ENCODE results near the gene RPL37.

Gene RPL37

DNA sequence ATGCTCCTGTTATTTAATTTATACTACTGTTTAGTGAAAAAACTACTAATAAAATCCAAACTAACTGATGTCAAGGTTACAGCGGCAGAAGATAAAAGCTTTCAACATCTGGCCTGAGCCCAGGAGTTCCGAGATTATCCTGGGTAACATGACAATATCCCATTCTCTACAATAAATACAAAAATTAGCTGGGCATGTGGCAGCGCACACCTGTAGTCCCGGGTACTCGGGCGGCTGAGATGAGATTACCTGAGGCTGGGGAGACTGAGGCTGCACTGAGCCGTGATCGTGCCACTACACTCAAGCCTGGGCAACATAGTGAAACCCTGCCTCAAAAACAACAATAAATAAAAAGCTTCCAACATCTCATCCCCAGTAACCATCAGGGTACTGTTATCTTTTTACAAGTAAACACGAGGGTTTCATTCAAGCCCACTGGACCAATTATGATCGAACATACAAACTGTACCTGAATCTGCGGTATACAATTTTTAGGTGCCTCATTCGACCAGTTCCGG is 1.3 kb downstream of the RPL37 start:
- no peak for DNase-seq (ENCODE audit: low read depth)
- H3K4me3 ChIP-seq (ENCODE audit: low read depth, low read length): peak overlapping the region; percentile 79
- TF ChIP-seq, protein P1, sequence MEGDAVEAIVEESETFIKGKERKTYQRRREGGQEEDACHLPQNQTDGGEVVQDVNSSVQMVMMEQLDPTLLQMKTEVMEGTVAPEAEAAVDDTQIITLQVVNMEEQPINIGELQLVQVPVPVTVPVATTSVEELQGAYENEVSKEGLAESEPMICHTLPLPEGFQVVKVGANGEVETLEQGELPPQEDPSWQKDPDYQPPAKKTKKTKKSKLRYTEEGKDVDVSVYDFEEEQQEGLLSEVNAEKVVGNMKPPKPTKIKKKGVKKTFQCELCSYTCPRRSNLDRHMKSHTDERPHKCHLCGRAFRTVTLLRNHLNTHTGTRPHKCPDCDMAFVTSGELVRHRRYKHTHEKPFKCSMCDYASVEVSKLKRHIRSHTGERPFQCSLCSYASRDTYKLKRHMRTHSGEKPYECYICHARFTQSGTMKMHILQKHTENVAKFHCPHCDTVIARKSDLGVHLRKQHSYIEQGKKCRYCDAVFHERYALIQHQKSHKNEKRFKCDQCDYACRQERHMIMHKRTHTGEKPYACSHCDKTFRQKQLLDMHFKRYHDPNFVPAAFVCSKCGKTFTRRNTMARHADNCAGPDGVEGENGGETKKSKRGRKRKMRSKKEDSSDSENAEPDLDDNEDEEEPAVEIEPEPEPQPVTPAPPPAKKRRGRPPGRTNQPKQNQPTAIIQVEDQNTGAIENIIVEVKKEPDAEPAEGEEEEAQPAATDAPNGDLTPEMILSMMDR (conservative IDR thresholded peaks at IDR 0.05; ENCODE audit: low read depth, low read length): no peak

DNA sequence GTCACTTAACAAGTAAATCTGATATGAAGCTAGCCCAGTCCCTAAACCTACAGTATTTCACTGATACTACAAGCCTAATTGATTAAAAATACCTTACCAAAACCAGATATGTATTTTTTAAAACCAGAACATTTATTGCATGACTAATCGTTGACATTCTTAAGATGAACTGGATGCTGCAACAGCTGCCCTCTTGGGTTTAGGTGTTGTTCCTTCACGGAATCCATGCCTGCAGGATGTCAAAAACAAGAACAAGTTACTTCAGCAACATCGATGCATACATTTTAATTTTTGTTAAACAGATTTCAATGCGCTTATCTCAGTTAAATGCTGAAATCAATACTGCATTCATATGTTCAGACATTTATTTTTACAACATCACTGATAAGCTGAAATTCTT is 2.7 kb downstream of the RPL37 start:
- no peak overlapping the region for H3K4me3 ChIP-seq (ENCODE audit: low read depth, low read length)
- peak; percentile 66 for DNase-seq (ENCODE audit: low read depth)
- TF ChIP-seq, protein P1 (conservative IDR thresholded peaks at IDR 0.05; ENCODE audit: low read depth, low read length): no peak

DNA sequence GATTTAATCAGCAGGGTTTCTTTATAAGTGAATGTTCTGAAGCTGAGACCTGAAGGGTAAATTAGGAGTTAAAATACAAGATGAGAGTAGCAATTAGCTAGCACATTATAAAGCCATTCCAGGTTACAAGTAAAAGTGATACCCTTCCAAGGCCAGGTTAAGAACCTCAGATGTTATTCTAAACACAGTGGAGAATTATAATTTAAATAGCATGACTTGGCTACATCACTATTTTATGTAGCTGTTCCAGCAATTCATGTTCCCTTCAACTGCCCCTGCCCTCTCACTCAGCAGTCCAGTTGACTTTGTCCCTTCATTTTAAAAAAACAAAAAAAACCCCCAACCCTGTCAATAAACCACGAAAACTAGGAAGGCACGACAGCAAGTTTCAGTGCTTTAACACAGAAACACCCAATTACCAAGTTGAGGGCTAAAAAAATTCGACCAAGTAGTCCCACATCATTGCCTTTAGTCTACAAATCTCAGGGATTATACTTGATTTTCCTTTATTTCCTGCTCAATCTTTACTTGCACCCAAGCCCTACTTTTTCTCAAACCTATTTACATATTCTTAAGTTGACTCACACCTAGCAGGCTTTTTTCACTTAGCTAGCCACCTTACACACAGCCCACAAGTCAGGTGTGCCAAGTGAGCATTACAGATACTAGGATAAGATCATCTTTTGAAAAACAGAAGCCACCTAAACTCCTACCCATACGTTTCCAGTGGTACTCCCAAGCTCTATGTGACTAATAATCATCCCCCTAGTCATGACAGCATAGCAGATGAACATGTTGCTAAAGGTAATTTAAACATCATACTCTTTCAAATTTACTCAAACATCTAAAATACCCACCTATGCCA is 3.4 kb downstream of the RPL37 start:
- no peak overlapping the region for H3K4me3 ChIP-seq (ENCODE audit: low read depth, low read length)
- TF ChIP-seq, protein P1 (conservative IDR thresholded peaks at IDR 0.05; ENCODE audit: low read depth, low read length): no peak
- no peak for DNase-seq (ENCODE audit: low read depth)

DNA sequence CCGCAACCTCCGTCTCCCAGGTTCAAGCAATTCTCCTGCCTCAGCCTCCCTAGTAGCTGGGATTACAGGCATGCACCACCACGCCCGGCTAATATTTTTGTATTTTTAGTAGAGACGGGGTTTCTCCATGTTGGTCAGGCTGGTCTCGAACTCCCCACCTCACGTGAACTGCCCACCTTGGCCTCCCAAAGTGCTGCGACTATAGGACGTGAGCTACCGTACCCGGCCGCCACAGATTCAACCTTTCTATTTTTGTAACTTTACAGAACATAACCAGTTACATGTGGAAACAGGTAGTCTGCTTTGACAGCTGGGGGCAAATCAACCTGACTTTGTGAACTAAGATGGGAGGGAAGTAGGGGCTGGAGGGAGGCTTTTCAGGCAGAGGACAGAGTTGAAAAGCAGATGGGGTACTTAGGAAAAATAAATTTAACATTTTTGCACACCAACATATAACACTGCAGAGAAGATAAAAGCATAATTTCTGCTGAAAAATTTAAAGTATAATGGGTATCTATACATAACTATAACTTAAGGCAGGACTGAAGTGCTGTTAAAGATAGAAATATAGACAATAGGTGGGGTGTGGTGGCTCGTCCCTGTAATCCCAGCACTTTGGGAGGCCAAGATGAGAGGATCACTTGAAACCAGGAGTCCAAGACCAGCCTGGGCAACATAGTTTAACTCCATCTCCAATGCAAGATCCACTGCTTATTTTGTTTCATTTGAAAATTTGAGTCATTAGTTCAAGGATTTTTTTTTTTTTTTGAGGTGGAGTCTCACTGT is 5.1 kb downstream of the RPL37 start:
- TF ChIP-seq, protein P1 (conservative IDR thresholded peaks at IDR 0.05; ENCODE audit: low read depth, low read length): no peak
- no peak overlapping the region for H3K4me3 ChIP-seq (ENCODE audit: low read depth, low read length)
- DNase-seq (ENCODE audit: low read depth): no peak

DNA sequence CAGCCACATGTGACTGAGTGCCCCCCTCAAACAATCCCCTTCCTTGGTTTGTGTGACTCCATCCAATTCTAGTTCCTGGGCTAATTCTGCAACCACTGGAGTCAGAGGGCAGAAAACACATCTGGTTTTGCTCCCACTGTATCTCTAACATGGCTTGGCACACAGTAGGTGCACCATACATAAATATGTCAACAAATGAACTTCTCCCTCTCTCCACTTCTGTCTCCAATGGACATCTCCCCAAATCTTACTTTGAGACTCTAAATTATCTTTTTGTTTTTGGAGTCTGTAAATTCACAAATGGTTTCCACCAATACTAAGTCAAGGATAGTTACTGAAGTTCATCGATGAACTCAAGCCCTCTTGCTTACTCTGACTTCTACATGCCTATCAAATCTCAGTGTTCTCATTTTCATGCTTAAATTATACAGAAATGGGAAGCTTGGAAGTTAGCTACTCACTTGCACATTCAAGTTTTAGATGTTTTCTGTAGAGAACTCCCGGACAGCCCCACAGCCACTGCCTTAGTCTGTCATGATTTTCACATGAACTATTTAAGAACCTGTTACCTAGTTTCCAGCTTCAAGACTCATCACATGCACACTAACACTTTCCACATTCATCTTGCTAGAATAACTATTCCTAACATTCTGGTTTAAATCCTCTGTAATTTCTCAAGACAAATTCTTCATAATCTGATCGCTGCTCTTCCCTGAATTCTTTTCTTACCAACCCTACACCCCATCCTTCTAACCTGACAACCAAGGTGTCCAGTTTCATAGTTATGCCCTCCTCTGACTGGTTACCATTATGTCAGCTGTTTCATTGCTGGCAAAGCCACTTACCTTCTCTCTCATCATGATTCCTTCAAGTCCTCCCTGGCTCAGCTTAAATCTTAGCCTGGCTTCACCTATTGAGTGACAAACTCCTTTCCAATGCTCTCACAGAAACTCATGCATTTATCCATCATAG is 6.0 kb downstream of the RPL37 start:
- TF ChIP-seq, protein P1 (conservative IDR thresholded peaks at IDR 0.05; ENCODE audit: low read depth, low read length): no peak
- DNase-seq (ENCODE audit: low read depth): no peak
- no peak overlapping the region for H3K4me3 ChIP-seq (ENCODE audit: low read depth, low read length)

DNA sequence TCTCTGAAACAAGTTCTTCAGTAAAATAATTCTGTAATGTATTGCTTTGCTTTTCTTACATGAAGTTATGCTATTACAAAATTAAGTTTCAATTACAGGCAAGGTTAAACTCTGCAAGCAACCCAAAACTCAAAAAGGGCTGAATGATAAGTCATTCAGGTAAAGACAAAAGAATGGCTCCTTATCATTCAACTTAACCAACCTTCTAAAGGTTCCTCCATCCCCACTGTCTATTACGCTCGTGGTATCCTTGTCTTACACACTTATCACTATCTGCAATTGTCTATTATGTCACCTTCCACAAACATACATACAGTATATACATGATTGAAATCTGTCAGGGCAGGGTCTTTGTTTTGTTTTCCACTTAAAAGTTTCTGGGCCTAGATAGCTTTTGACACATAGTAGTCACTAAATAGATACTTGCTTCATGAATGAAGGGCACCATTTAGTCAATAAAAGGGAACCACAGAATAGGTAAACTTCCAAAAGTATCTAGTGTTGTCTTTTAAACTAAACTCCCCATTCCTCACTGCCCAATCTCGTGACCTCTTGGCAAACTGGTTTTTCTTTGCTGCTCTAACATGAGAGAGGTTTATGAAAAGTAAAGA is 6.9 kb downstream of the RPL37 start:
- TF ChIP-seq, protein P1 (conservative IDR thresholded peaks at IDR 0.05; ENCODE audit: low read depth, low read length): no peak
- no peak for DNase-seq (ENCODE audit: low read depth)
- H3K4me3 ChIP-seq (ENCODE audit: low read depth, low read length): no peak overlapping the region

Measured in choroid plexus epithelial cell (primary cell).